ENCODE measurements around the gene DAAM1.
A peak's percentile ranks its signal among the peaks of the same experiment; 100 is the strongest.

The DAAM1 gene

GRCh38 chr14:59217011-59217410 is 28.5 kb downstream of the DAAM1 start:
- Histone ChIP-seq H3K9me3 (no peaks in the 10 kb centered on the region), H3K4me1 (peaks cover 4 to 95% (median 58%) of the 10 kb centered on the region in 4 donors), H3K4me3 (no peak overlapping the region), H3K27ac (peak overlapping the region; percentile 36 to 60), H3K27me3 (no peaks in the 10 kb centered on the region), H3K36me3 (no peaks in the 10 kb centered on the region)
- intact Hi-C loops (cut with DNase I; ENCODE audit: low total_unique reads): no loop called here
- no peak for TF ChIP-seq CTCF (IDR thresholded peaks at IDR 0.05)
- no peak for DNase-seq

GRCh38 chr14:59221568-59221967 is 33.1 kb downstream of the DAAM1 start:
- no peaks in the 10 kb centered on the region for H3K27me3 ChIP-seq
- TF ChIP-seq CTCF (IDR thresholded peaks at IDR 0.05): no peak
- H3K27ac ChIP-seq: peak overlapping the region in 1 of 2 donors; percentile 12
- DNase-seq: no peak
- H3K4me3 ChIP-seq: no peak overlapping the region
- intact Hi-C loops (cut with DNase I; ENCODE audit: low total_unique reads): no loop called here
- peaks cover 0 to 81% (median 40%) of the 10 kb centered on the region in 4 donors for H3K4me1 ChIP-seq
- H3K9me3 ChIP-seq: no peaks in the 10 kb centered on the region
- H3K36me3 ChIP-seq: no peaks in the 10 kb centered on the region

- no peaks in the 10 kb centered on the region for H3K27me3 ChIP-seq
- intact Hi-C loops (cut with DNase I; ENCODE audit: low total_unique reads): no loop called here
- no peak overlapping the region for H3K27ac ChIP-seq
- no peak for TF ChIP-seq CTCF (IDR thresholded peaks at IDR 0.05)
- H3K9me3 ChIP-seq: no peaks in the 10 kb centered on the region
- no peak overlapping the region for H3K4me3 ChIP-seq
- peaks cover 0 to 80% (median 27%) of the 10 kb centered on the region in 4 donors for H3K4me1 ChIP-seq
- H3K36me3 ChIP-seq: no peaks in the 10 kb centered on the region
- DNase-seq: no peak
These were observed 35.9 kb downstream of the DAAM1 start for GRCh38 chr14:59224341-59224740.

- no peak for TF ChIP-seq CTCF (IDR thresholded peaks at IDR 0.05)
- intact Hi-C loops (cut with DNase I; ENCODE audit: low total_unique reads): no loop called here
- Histone ChIP-seq H3K9me3 (no peaks in the 10 kb centered on the region), H3K27me3 (no peaks in the 10 kb centered on the region), H3K4me3 (no peak overlapping the region), H3K27ac (no peak overlapping the region), H3K4me1 (peaks cover 0 to 80% (median 26%) of the 10 kb centered on the region in 4 donors), H3K36me3 (no peaks in the 10 kb centered on the region)
- DNase-seq: no peak
These were observed 36.8 kb downstream of the DAAM1 start for GRCh38 chr14:59225281-59225680.

- H3K27ac ChIP-seq: no peak overlapping the region
- intact Hi-C loops (cut with DNase I; ENCODE audit: low total_unique reads): no loop called here
- no peaks in the 10 kb centered on the region for H3K9me3 ChIP-seq
- H3K36me3 ChIP-seq: no peaks in the 10 kb centered on the region
- no peaks in the 10 kb centered on the region for H3K27me3 ChIP-seq
- no peak for DNase-seq
- TF ChIP-seq CTCF (IDR thresholded peaks at IDR 0.05): no peak
- H3K4me1 ChIP-seq: peaks cover 0 to 71% (median 20%) of the 10 kb centered on the region in 4 donors
- H3K4me3 ChIP-seq: no peak overlapping the region
These were observed 40.0 kb downstream of the DAAM1 start for GRCh38 chr14:59228421-59228820.

All from tibial artery (tissue), 4 donors.